HEK293T (cell line): ENCODE data around the gene CACTIN.

Experiments used
- ARNT ChIP-seq: fragments of 450-650 bp; IDR thresholded peaks from 2 replicates; pipeline ENCODE4 v1.6.1; 2017; ENCODE audit warnings: mild to moderate bottlenecking
- BHLHE40 ChIP-seq: fragments of 450-650 bp; IDR thresholded peaks from 2 replicates; pipeline ENCODE4 v1.6.1; 2016; ENCODE audit warnings: mild to moderate bottlenecking, moderate library complexity, borderline replicate concordance
- CTBP1 ChIP-seq: fragments of 450-650 bp; IDR thresholded peaks from 2 replicates; pipeline ENCODE4 v1.6.1; 2016; ENCODE audit warnings: borderline replicate concordance
- FOXA1 ChIP-seq: fragments of 450-650 bp; IDR thresholded peaks from 2 replicates; pipeline ENCODE4 v1.6.1; 2016; ENCODE audit warnings: mild to moderate bottlenecking
- FOXK2 ChIP-seq: fragments of 450-650 bp; IDR thresholded peaks from 2 replicates; pipeline ENCODE4 v1.6.1; 2016; ENCODE audit warnings: mild to moderate bottlenecking
- FOXM1 ChIP-seq: fragments of 450-650 bp; IDR thresholded peaks from 2 replicates; pipeline ENCODE4 v1.6.1; 2017; ENCODE audit warnings: mild to moderate bottlenecking, borderline replicate concordance
- HDGF ChIP-seq: fragments of 450-650 bp; IDR thresholded peaks from 2 replicates; pipeline ENCODE4 v1.6.1; 2017; ENCODE audit warnings: antibody characterized with exemption, borderline replicate concordance
- L3MBTL2 ChIP-seq: fragments of 450-650 bp; conservative IDR thresholded peaks from 2 replicates; pipeline ENCODE4 v1.6.1; 2016; ENCODE audit warnings: mild to moderate bottlenecking
- SP1 ChIP-seq: fragments of 450-650 bp; IDR thresholded peaks from 2 replicates; pipeline ENCODE4 v1.6.1; 2017
- SUZ12 ChIP-seq: fragments of 450-650 bp; IDR thresholded peaks from 2 replicates; pipeline ENCODE4 v1.6.1; 2016; ENCODE audit warnings: mild to moderate bottlenecking
- TARDBP ChIP-seq: fragments of 450-650 bp; IDR thresholded peaks from 2 replicates; pipeline ENCODE4 v1.6.1; 2016
- ZNF384 ChIP-seq: fragments of 450-650 bp; IDR thresholded peaks from 2 replicates; pipeline ENCODE4 v1.6.1; 2016
- TF ChIP-seq, protein P1 (sequence below): fragments of 450-650 bp; IDR thresholded peaks from 2 replicates; pipeline ENCODE4 v1.6.1; 2016

DNA sequence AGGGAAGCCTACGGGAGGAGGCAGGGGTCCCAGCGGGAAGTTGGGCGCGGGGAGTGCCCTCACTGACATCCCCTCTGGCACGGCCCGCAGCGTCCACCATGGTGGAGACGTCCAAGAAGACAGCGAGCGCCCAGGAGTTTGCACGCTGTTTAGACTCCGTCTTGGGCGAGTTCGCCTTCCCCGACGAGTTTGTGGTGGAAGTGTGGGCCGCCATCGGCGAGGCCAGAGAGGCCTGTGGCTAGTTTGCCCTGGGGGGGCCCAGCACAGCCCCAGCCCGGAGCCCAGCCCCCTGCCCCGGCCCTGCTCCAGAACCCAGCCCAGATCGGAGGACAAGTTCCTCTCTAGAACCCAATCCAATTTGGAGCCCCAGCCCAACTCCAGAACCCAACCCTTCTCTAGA, 36.6 kb downstream of the CACTIN start:
- TF ChIP-seq FOXM1 (no peak), HDGF (no peak), BHLHE40 (no peak), FOXA1 (no peak), TARDBP (no peak), L3MBTL2 (no peak), CTBP1 (no peak), SP1 (no peak), ZNF384 (no peak), SUZ12 (no peak), FOXK2 (no peak), ARNT (no peak)
- TF ChIP-seq, protein P1, sequence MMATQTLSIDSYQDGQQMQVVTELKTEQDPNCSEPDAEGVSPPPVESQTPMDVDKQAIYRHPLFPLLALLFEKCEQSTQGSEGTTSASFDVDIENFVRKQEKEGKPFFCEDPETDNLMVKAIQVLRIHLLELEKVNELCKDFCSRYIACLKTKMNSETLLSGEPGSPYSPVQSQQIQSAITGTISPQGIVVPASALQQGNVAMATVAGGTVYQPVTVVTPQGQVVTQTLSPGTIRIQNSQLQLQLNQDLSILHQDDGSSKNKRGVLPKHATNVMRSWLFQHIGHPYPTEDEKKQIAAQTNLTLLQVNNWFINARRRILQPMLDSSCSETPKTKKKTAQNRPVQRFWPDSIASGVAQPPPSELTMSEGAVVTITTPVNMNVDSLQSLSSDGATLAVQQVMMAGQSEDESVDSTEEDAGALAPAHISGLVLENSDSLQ = no peak
